Stimulated activated CD8-positive, alpha-beta memory T cell treated with anti-CD3 and anti-CD28 coated beads, Interleukin-15, amount 100 ng/mL, for 1 hour (primary cell): Measurements from ENCODE around the gene PDGFRB.

Experiments
- DNase-seq: peaks from one replicate; pipeline ENCODE4 v3.0.0-alpha.2; 2020; ENCODE audit warnings: low read depth

PDGFRB gene

GRCh38 chr5:150129813-150130492 is 25.7 kb downstream of the PDGFRB start:
- DNase-seq, result peak; percentile 7

DNA sequence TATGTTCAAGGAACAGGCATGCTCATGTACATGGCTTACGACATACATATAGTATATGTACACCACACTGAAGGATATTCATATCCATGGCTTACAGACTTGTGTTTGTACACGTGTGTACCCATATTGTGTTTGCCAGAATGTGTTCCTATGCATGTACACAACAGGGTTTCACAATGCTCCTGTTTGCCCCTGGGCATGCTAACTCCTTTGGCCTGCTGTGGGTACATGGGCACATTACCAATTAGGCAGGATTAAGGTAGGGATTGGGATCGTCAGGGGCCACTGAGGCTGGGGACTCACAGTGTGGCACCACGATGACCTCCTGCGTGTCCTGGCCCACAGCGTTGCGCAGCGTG is 26.2 kb downstream of the PDGFRB start:
- DNase-seq, result no peak

- DNase-seq, result no peak
Observed at GRCh38 chr5:150126921-150127265, 28.8 kb downstream of the PDGFRB start.

DNA sequence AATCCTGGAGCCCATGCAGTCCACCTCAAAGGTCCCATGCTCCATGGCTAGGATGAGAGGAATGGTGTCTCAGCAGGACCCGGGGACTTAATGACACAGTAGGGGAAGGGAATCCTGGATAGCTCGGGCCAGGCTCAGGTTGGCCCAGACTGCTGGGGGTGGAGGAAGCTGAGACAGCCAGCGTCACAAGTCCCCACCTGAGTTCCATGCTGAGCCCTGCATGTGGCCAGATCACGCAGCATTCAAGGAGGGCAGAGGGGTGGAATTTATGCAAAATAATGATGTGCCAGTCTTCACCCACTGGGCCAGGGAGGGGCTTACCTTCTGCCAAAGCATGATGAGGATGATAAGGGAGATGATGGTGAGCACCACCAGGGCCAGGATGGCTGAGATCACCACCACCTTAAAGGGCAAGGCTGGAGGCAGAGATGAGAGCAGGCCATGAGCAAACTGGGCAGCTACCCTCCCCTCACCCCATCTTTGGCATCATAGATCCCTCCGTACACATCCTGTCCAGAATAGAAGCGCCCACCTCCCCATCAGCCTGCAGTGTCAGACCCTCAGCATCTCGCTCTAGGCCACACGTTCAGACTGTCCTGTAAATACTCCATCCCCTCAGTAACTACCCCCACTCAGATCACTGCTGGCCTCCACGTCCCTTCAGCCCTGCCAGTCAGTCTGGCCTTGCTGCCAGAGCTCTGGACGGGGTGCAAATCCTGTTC is 29.3 kb downstream of the PDGFRB start:
- no peak for DNase-seq

DNA sequence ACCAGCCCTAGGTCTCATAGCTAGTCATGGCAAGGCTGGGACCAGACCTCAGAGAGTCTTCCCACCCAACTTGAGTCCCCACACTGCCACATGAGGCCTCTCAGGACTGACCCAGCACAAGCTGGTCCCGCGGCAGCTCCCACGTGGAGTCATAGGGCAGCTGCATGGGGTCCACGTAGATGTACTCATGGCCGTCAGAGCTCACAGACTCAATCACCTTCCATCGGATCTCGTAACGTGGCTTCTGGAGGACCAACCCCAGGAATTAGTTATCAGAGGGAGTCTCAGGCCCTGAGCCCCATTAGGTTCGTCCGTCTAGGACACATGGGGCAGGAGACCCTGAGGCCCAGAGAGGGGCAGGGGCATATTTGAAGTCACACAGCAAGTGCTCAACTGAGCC is 30.3 kb downstream of the PDGFRB start:
- no peak for DNase-seq

DNA sequence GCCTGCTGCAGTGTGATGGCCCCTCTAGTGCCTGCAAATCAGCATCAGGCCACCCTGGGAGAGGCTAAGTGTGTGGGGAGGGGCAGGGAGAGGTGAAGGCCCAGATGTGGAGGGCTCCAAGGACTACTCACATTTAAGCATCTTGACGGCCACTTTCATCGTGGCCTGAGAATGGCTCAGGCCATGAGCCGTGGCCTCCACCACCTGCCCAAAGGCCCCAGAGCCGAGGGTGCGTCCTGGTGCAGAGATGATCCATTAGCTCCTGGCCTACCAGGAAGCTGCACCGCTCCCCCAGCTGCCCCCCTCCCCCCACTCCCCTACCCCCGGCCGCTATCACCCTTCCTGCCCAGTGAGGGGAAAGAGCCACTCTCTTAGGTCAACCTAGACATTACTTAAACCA is 31.0 kb downstream of the PDGFRB start:
- DNase-seq, result no peak

DNA sequence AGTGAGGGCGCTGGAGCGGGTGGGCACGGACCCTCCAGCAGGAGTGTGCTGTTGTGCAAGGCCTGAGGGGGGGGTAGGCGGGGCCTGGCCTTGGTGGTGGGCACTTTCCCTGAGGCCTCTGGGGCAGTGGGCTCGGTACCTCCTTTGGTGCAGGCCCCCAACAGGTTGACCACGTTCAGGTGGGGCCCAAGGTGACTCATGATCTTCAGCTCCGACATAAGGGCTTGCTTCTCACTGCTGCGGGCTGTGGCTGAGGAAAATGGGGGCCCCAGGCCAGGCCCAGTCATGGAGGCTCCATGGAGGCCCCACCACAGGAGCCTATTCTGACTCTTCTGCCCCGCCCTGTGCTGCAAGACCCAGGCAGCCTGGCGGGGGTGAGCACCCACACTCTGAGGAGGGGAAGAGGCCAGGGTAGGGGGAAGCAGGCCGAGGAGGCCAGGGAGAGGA is 31.5 kb downstream of the PDGFRB start:
- DNase-seq, result no peak

DNA sequence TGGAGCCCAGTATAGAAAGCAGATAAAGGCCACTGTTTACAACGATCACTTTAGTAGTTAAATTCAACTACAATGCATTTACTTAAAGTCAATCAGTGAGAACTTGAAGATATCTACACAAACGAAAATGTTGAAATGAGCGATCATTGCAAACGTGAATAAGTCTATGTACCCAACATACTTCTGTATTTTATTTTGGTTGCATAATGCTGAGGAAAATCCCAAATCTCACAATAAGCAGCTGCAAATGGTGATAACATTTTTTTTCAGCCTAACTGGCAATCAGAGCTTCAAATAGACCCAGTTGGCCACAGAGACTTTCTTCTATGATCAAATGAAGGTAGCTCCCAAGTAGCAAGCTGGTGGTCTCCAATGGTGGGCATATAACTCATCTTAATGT is 32.1 kb downstream of the PDGFRB start:
- no peak for DNase-seq

- DNase-seq, result no peak
Observed at GRCh38 chr5:150122536-150123481, 32.8 kb downstream of the PDGFRB start.

DNA sequence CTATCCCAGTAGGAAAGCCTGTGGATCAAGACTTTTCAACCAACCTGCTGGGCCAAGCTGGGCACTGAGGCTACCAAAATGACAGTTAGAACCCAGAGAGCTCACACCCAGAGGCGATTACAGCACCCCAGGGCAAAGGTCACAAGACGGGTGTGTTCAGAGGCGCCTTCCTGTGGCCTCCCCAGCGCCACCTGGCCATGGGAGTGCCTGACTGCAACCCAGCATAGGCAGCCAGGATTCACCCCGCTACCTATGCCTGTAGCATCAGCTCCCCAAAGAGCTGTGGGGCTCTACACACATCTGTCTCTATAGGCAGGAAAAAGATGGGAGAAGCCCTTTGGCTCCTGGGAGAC is 33.5 kb downstream of the PDGFRB start:
- DNase-seq, result no peak

GRCh38 chr5:150121448-150122157 is 34.0 kb downstream of the PDGFRB start:
- DNase-seq, result no peak

DNA sequence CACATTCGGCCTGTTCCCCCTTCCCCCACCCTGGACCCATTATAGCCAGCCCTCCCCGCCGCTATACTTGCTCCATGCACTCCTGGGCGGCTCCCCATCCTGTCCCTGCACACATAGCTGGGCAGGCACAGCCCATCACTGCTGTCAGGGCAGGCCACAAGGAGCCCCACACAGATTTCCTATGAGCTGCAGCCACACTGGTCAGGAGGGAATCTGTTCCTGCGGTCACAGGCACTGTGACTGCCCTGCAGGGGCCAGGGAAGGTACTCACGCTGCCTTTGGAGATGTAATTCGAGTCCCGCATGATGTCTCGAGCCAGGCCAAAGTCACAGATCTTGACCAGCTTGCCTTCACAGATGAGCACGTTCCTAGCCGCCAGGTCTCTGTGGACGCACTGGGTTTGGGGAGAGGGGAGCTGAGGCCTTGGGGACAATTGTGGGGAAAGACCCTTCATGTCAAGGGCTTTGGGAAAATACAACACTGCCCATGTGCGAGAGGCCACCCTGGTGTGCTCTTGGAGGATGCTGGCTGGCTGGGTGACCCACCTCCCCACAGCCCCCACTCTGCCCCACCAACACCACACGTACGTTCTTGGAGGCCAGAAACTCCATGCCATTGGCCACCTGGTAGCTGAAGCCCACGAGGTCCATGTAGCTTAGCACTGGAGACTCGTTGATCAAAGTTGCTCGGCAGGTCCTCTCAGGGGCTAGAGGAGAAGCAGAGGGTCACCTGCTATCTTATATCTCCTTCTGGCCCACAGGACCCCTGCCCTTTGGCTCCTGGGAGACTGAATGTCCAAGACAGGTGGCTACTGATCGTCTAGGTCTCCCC is 34.8 kb downstream of the PDGFRB start:
- DNase-seq, result no peak

- DNase-seq, result no peak
Observed at GRCh38 chr5:150120062-150120441, 35.6 kb downstream of the PDGFRB start.

GRCh38 chr5:150119421-150120061 is 36.1 kb downstream of the PDGFRB start:
- no peak for DNase-seq

- DNase-seq, result no peak
Observed at GRCh38 chr5:150118561-150119229, 37.0 kb downstream of the PDGFRB start.

- DNase-seq, result no peak
Observed at GRCh38 chr5:150117945-150118560, 37.6 kb downstream of the PDGFRB start.

DNA sequence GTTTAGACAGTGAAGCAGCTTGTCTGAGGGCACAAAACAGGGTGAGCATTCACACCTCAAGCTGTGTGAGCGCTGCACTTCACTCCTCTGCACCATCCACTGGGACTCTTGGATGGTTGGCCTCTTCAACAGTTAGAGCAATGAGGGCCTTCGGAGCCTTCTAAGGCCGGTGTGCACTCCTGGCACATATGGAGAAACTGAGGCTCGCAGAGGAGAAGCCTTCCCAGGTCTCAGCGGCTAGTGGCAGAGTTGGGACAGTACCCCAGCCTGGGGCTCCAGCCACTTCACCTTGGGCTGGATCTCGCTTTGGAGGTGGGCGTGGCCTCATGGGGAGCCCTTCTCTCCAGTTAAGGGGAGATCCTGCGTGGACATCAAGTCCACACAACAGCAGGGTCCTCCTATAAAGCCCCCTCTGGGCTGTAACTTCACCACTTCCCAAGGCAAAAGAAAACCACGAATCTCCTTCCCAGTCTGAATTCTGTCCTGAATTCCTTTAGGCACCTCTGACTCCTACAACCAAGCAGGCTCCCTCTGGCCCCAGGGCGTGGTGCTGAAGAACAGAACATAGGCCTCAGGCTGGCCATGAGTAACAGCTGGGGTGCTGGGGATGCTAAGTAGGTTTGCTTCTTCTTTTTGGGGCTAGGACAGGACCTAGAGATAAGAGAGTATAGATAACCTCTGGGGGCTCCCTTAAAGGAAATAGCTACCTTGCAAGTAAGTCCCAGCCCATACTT is 38.8 kb downstream of the PDGFRB start:
- DNase-seq, result no peak

DNA sequence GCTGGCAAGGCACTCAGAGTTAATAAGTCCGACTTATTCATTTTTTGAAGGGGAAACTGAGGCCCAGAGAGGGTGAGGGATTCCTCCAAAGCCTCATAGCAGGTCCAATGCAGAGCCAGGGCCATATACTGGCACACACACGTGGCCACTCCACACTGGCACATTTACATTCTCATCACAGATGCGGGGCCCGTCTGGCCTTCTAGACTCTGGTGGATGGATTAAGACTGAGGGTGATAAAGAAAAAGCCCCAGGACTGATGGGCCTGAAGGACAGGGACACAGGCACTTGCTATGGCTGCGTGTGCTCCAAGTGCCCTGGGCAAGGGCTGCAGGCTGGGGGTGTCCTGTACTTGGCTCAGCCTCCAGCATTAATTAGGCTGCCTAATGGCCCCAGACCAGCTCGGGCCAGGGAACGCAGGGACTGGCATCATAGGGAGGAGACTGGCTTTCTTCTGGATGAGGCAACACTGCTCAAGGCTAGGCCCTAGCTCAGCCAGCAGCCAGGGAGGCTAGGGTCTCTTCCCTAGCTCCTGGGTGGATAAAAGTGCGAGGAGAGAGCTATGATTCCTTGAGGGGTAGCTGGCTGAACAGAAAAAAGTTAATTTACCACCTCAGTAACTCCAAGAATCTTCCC is 40.8 kb downstream of the PDGFRB start:
- DNase-seq, result no peak
